Vagina (tissue), 2 donors: Measurements from ENCODE around the gene PDE4D.

ENCODE experiments used
- POLR2A ChIP-seq, 2 donors: fragments of 450-650 bp; IDR thresholded peaks; one replicate each; pipeline ENCODE4 v1.6.1; 2017; ENCODE audit warnings: antibody characterized with exemption in 2 of 2, mild to moderate bottlenecking in 2 of 2, moderate library complexity in 2 of 2
- POLR2AphosphoS5 ChIP-seq, 2 donors: sonication (generic); formaldehyde crosslinking; IDR thresholded peaks; one replicate each; pipeline ENCODE4 v1.9.0; 2017; ENCODE audit warnings: antibody characterized with exemption in 2 of 2, mild to moderate bottlenecking in 2 of 2, low read depth in 1 of 2; ENCODE audit not compliant: insufficient read depth in 1 of 2
- TF ChIP-seq, protein P1 (sequence below), 3 experiments: fragments of 450-650 bp in 2 of 3; fragments of 200-600 bp in 1 of 3; sonication (generic) in 1 of 3; IDR thresholded peaks; one replicate each; pipeline ENCODE4 v1.5.1; 2017 to 2019; ENCODE audit warnings: antibody characterized with exemption in 3 of 3, mild to moderate bottlenecking in 2 of 3, moderate library complexity in 2 of 3

DNA sequence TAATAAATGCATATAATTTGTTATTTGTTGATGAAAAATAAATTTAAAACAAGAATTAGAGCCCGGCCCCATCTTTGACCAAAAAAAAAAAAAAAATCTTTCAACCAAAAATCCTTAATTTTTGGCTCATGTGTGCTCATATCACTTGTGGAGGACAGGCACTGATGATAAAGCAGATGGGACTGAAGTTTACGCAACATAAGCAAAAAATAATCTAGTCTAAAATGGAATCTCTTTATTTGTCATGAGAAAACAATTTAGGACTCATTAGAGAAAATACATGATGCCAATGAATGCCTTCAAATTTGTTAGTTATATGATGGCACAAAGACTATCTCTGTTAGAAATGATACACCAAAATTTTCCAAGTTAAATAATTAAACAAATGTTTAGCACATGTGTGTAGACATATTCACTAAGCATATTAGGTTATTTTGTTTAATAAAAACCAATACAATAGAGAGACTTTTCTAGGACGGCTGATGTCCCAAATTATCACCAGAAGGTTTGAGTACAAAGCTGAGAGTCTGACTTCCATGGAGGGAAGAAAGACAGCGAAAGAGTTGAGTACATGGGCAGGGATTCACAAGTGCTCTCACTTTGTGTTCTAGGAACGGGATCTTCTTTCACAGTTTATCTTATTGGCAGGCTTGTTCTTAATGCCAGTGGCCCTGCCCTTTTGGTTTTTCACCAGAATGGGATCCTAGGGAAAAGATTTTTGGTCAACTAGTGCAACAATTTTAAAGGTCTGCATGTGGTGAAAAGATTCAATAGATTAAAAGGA is 689.2 kb downstream of the PDE4D start:
- TF ChIP-seq, protein P1, sequence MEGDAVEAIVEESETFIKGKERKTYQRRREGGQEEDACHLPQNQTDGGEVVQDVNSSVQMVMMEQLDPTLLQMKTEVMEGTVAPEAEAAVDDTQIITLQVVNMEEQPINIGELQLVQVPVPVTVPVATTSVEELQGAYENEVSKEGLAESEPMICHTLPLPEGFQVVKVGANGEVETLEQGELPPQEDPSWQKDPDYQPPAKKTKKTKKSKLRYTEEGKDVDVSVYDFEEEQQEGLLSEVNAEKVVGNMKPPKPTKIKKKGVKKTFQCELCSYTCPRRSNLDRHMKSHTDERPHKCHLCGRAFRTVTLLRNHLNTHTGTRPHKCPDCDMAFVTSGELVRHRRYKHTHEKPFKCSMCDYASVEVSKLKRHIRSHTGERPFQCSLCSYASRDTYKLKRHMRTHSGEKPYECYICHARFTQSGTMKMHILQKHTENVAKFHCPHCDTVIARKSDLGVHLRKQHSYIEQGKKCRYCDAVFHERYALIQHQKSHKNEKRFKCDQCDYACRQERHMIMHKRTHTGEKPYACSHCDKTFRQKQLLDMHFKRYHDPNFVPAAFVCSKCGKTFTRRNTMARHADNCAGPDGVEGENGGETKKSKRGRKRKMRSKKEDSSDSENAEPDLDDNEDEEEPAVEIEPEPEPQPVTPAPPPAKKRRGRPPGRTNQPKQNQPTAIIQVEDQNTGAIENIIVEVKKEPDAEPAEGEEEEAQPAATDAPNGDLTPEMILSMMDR (IDR thresholded peaks at IDR 0.05): no peak
- TF ChIP-seq POLR2AphosphoS5 (IDR thresholded peaks at IDR 0.05; ENCODE audit: insufficient read depth in 1 of 2, low read depth in 1 of 2) (no peak), POLR2A (IDR thresholded peaks at IDR 0.05) (no peak)
